ENCODE measurements around the gene PSKH1.

DNA sequence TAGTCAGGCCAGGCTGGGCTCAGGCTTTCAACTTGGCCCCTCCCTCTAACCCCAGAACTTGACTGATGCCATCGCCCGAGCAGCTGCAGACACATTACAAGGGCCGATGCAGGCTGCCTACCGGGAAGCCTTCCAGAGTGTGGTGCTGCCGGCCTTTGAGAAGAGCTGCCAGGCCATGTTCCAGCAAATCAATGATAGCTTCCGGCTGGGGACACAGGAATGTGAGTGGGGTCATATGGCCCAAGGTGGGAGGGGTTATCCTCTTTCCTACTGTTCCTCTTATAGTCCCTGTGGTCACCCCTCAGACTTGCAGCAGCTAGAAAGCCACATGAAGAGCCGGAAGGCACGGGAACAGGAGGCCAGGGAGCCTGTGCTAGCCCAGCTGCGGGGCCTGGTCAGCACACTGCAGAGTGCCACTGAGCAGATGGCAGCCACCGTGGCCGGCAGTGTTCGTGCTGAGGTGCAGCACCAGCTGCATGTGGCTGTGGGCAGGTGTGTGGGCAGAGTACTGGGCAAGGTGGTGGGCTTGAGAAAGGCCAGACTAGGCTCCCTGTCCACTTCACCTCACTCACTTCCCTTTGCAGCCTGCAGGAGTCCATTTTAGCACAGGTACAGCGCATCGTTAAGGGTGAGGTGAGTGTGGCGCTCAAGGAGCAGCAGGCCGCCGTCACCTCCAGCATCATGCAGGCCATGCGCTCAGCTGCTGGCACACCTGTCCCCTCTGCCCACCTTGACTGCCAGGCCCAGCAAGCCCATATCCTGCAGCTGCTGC, 10.5 kb upstream of the PSKH1 start:
- TF ChIP-seq, protein P1, sequence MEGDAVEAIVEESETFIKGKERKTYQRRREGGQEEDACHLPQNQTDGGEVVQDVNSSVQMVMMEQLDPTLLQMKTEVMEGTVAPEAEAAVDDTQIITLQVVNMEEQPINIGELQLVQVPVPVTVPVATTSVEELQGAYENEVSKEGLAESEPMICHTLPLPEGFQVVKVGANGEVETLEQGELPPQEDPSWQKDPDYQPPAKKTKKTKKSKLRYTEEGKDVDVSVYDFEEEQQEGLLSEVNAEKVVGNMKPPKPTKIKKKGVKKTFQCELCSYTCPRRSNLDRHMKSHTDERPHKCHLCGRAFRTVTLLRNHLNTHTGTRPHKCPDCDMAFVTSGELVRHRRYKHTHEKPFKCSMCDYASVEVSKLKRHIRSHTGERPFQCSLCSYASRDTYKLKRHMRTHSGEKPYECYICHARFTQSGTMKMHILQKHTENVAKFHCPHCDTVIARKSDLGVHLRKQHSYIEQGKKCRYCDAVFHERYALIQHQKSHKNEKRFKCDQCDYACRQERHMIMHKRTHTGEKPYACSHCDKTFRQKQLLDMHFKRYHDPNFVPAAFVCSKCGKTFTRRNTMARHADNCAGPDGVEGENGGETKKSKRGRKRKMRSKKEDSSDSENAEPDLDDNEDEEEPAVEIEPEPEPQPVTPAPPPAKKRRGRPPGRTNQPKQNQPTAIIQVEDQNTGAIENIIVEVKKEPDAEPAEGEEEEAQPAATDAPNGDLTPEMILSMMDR (conservative IDR thresholded peaks at IDR 0.05; ENCODE audit: low read depth, low read length): no peak
- TF ChIP-seq EZH2 (IDR thresholded peaks at IDR 0.05; ENCODE audit: borderline replicate concordance, low read depth, low read length, poor library complexity, severe bottlenecking): no peak

Measured in A673 (cell line).